SK-N-SH (cell line): Measurements from ENCODE around the gene PDGFA. TPM values are rescaled to one million over a fixed set of nuclear protein-coding genes. Genes with fewer than 3 reads are reported as not detected.

Experiments
- CTCF ChIA-PET: fragments of 300-600, 350-600 bp; formaldehyde crosslinking; extraction: SDS; loops from one replicate; lab custom pipeline; 2021; lab: Yijun Ruan, JAX
- POLR2A ChIA-PET: fragments of 350-600 bp; sonication (Branson Sonifier 250); formaldehyde crosslinking; extraction: SDS; loops from one replicate; lab custom pipeline; 2020; ENCODE audit warnings: antibody characterized with exemption, inconsistent platforms; lab: Yijun Ruan, JAX
- DNase-seq: peaks from one replicate; pipeline ENCODE4 v3.0.0; 2012
- H2AFZ ChIP-seq: fragments of 200-600 bp; sonication (generic); 2 replicates; pipeline ENCODE4 v1.8.1; 2016; ENCODE audit warnings: antibody characterized with exemption, mild to moderate bottlenecking, low read depth
- H3F3A ChIP-seq: fragments of 200-600 bp; sonication (generic); replicated peaks from 2 replicates; pipeline ENCODE3; 2016; ENCODE audit warnings: antibody characterized with exemption, mild to moderate bottlenecking; ENCODE audit not compliant: insufficient read depth
- H3K27ac ChIP-seq, 2 experiments: fragments of 200-500 bp in 1 of 2; fragments of 200-600 bp in 1 of 2; sonication (Bioruptor generic) in 1 of 2; sonication (generic), shearing (Covaris generic) in 1 of 2; 2 replicates each; pipeline versions ENCODE4 v1.5.1 to v1.6.1; 2014 to 2016; ENCODE audit warnings: low read depth in 2 of 2, inconsistent platforms in 1 of 2, low read length in 1 of 2, mild to moderate bottlenecking in 1 of 2, mixed read lengths in 1 of 2
- H3K27me3 ChIP-seq: fragments of 200-600 bp; sonication (generic), shearing (Covaris generic); 2 replicates; pipeline ENCODE4 v1.6.1; 2016; ENCODE audit warnings: mixed run types; ENCODE audit not compliant: insufficient read depth
- H3K36me3 ChIP-seq, 2 experiments: fragments of 200-500 bp in 1 of 2; fragments of 200-600 bp in 1 of 2; sonication (Bioruptor generic) in 1 of 2; sonication (generic) in 1 of 2; replicated peaks in 1 of 2; 2 replicates each; pipeline versions ENCODE3 to v1.5.1; 2014 to 2016; ENCODE audit warnings: low read length in 1 of 2, mild to moderate bottlenecking in 1 of 2; ENCODE audit not compliant: insufficient read depth in 2 of 2, control insufficient read depth in 1 of 2
- H3K4me1 ChIP-seq, 2 experiments: fragments of 200-500 bp in 1 of 2; fragments of 200-600 bp in 1 of 2; sonication (Bioruptor generic) in 1 of 2; sonication (generic), shearing (Covaris generic) in 1 of 2; 2 replicates each; pipeline versions ENCODE4 v1.5.1 to v1.6.1; 2014 to 2016; ENCODE audit warnings: low read depth in 1 of 2, low read length in 1 of 2, mixed run types in 1 of 2; ENCODE audit not compliant: insufficient read depth in 2 of 2, control insufficient read depth in 1 of 2
- H3K4me2 ChIP-seq: fragments of 200-600 bp; sonication (generic), shearing (Covaris generic); 2 replicates; pipeline ENCODE4 v1.6.1; 2017; ENCODE audit warnings: mixed run types
- H3K4me3 ChIP-seq, 2 experiments: fragments of 200-500 bp in 1 of 2; fragments of 200-600 bp in 1 of 2; sonication (Bioruptor generic) in 1 of 2; sonication (generic), shearing (Covaris generic) in 1 of 2; 2 replicates each; pipeline versions ENCODE4 v1.5.1 to v1.8.1; 2014 to 2016; ENCODE audit warnings: low read depth in 2 of 2, inconsistent platforms in 1 of 2, low read length in 1 of 2, mild to moderate bottlenecking in 1 of 2, mixed read lengths in 1 of 2, moderate library complexity in 1 of 2
- H3K79me2 ChIP-seq: fragments of 200-600 bp; sonication (generic); 2 replicates; pipeline ENCODE4 v1.8.1; 2017; ENCODE audit warnings: mild to moderate bottlenecking; ENCODE audit not compliant: insufficient read depth
- H3K9ac ChIP-seq: fragments of 200-600 bp; sonication (generic); 2 replicates; pipeline ENCODE4 v1.6.1; 2017; ENCODE audit warnings: mixed run types
- H3K9me2 ChIP-seq: fragments of 200-600 bp; sonication (generic); 2 replicates; pipeline ENCODE4 v1.6.1; 2017; ENCODE audit warnings: mixed run types
- H3K9me3 ChIP-seq: fragments of 200-600 bp; sonication (generic); 2 replicates; pipeline ENCODE4 v1.6.1; 2017; ENCODE audit warnings: mixed run types, mild to moderate bottlenecking, moderate library complexity
- H4K20me1 ChIP-seq: fragments of 200-600 bp; sonication (generic); 2 replicates; pipeline ENCODE4 v1.6.1; 2017; ENCODE audit warnings: mild to moderate bottlenecking, mixed run types; ENCODE audit not compliant: insufficient read depth
- ELF1 ChIP-seq: IDR thresholded peaks from 2 replicates; pipeline ENCODE4 v1.4.0; 2012
- GABPA ChIP-seq: IDR thresholded peaks from 2 replicates; pipeline ENCODE4 v1.4.0; 2012; ENCODE audit warnings: low read depth, mild to moderate bottlenecking
- NRF1 ChIP-seq: IDR thresholded peaks from 2 replicates; pipeline ENCODE4 v1.6.1; 2012; ENCODE audit warnings: low read depth, mild to moderate bottlenecking, low read length
- RCOR1 ChIP-seq: fragments of 150-350 bp; IDR thresholded peaks from 2 replicates; pipeline ENCODE4 v1.6.1; 2017; ENCODE audit warnings: antibody characterized with exemption, low read length
- RFX5 ChIP-seq: IDR thresholded peaks from 2 replicates; pipeline ENCODE4 v1.6.1; 2012; ENCODE audit warnings: mild to moderate bottlenecking, improper control_type of control experiment, low read length
- WGBS: methylation state at CpG from one replicate; pipeline ENCODE4 v1.1.6; 2017; ENCODE audit warnings: low lambda C conversion rate; 5-methylcytosine and 5-hydroxymethylcytosine counted together
- polyA plus RNA-seq, 3 experiments: library from polyadenylated mRNA; depleted of rRNA; stranded (reverse); fragments of >200 nt; gene quantifications; 2 replicates each; pipeline ENCODE4 v1.2.3, GENCODE V29; 2012
- TF ChIP-seq, protein P1 (sequence below): IDR thresholded peaks from 2 replicates; pipeline ENCODE4 v1.6.1; 2012; ENCODE audit warnings: mild to moderate bottlenecking, low read depth, low read length, moderate library complexity
- TF ChIP-seq, protein P2 (sequence below): IDR thresholded peaks from 2 replicates; pipeline ENCODE4 v1.4.0; 2012; ENCODE audit warnings: low read depth, borderline replicate concordance
- TF ChIP-seq, protein P3 (sequence below): IDR thresholded peaks from 2 replicates; pipeline ENCODE4 v1.4.0; 2012; ENCODE audit warnings: low read depth

Gene PDGFA
- polyA plus RNA-seq, 1 of the 3 experiments (the other 2 are of a cell fraction): 18.9 TPM

DNA sequence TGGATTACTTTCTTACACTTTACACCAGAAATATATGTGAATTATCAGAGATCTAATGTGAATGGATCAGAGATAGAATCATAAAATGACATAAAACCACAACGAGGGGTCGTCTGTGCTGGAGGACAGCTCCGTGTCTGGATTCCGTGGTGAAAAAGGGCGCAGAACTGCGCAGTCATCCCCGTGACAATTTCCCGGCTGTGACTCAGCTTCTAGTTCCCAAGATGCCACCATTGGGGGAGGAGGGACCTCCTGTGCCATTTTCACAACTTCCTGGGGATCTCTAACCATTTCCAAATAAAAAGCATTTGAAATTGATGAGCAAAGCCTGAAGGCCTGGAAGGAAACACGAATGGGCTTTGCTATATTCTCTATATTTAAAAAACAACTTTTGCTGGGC, 72.1 kb downstream of the PDGFA start:
- TF ChIP-seq, protein P1, sequence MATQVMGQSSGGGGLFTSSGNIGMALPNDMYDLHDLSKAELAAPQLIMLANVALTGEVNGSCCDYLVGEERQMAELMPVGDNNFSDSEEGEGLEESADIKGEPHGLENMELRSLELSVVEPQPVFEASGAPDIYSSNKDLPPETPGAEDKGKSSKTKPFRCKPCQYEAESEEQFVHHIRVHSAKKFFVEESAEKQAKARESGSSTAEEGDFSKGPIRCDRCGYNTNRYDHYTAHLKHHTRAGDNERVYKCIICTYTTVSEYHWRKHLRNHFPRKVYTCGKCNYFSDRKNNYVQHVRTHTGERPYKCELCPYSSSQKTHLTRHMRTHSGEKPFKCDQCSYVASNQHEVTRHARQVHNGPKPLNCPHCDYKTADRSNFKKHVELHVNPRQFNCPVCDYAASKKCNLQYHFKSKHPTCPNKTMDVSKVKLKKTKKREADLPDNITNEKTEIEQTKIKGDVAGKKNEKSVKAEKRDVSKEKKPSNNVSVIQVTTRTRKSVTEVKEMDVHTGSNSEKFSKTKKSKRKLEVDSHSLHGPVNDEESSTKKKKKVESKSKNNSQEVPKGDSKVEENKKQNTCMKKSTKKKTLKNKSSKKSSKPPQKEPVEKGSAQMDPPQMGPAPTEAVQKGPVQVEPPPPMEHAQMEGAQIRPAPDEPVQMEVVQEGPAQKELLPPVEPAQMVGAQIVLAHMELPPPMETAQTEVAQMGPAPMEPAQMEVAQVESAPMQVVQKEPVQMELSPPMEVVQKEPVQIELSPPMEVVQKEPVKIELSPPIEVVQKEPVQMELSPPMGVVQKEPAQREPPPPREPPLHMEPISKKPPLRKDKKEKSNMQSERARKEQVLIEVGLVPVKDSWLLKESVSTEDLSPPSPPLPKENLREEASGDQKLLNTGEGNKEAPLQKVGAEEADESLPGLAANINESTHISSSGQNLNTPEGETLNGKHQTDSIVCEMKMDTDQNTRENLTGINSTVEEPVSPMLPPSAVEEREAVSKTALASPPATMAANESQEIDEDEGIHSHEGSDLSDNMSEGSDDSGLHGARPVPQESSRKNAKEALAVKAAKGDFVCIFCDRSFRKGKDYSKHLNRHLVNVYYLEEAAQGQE: no peak
- TF ChIP-seq ELF1: no peak
- no peak for TF ChIP-seq NRF1
- no peak for TF ChIP-seq GABPA
- TF ChIP-seq, protein P2, sequence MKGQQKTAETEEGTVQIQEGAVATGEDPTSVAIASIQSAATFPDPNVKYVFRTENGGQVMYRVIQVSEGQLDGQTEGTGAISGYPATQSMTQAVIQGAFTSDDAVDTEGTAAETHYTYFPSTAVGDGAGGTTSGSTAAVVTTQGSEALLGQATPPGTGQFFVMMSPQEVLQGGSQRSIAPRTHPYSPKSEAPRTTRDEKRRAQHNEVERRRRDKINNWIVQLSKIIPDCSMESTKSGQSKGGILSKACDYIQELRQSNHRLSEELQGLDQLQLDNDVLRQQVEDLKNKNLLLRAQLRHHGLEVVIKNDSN: no peak
- no peak for TF ChIP-seq RFX5
- TF ChIP-seq, protein P3, sequence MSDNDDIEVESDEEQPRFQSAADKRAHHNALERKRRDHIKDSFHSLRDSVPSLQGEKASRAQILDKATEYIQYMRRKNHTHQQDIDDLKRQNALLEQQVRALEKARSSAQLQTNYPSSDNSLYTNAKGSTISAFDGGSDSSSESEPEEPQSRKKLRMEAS: no peak
- TF ChIP-seq RCOR1: no peak
- Histone ChIP-seq H4K20me1 (no peaks in the 10 kb centered on the region), H3K9ac (no peak overlapping the region), H3K79me2 (no peaks in the 10 kb centered on the region), H3K9me3 (no peaks in the 10 kb centered on the region), H2AFZ (no peak overlapping the region), H3K4me2 (no peak overlapping the region), H3F3A (peaks cover 3% of the 10 kb centered on the region), H3K27me3 (no peaks in the 10 kb centered on the region), H3K4me3 (no peak overlapping the region), H3K27ac (no peak overlapping the region), H3K36me3 (no peaks in the 10 kb centered on the region), H3K9me2 (no peaks in the 10 kb centered on the region), H3K4me1 (no peaks in the 10 kb centered on the region)
- CTCF ChIA-PET: interaction anchor here (1.4 kb wide), 1 partner anchor 13 kb away, joined by 3 read pairs; no protein-coding TSS in a partner anchor
- POLR2A ChIA-PET: no interaction called here
- WGBS: 65% methylated on average over 9 of the region's 9 CpGs
- no peak for DNase-seq

Other genes with a start within 250 kb of the PDGFA start
- gene FOXL3, start 229.7 kb downstream of the PDGFA start, polyA plus RNA-seq (2012; rRNA removed): not detected in 2 replicates
- 51.8 and 58.5 TPM in 2 replicates for gene DNAAF5, start 206.9 kb upstream of the PDGFA start, polyA plus RNA-seq (2012; rRNA removed)
- gene PRKAR1B, start 207.4 kb upstream of the PDGFA start, polyA plus RNA-seq (2012; rRNA removed): 50.5 and 63.7 TPM in 2 replicates